Skeletal muscle tissue (tissue), 4 donors: Measurements from ENCODE around the gene MRPS27. TPM values are rescaled to one million over a fixed set of nuclear protein-coding genes. Genes with fewer than 3 reads are reported as not detected.

Experiments used
- H3K27ac ChIP-seq: one replicate; pipeline ENCODE4 v1.7.0; 2013; ENCODE audit warnings: mild to moderate bottlenecking, low read depth, low read length, inconsistent platforms
- H3K27me3 ChIP-seq, 3 donors: one replicate each; pipeline ENCODE4 v1.7.0; 2013; ENCODE audit warnings: low read length in 3 of 3; ENCODE audit not compliant: control insufficient read depth in 3 of 3, insufficient read depth in 3 of 3
- H3K36me3 ChIP-seq, 3 donors: one replicate each; pipeline ENCODE4 v1.7.0; 2013; ENCODE audit warnings: low read length in 3 of 3; ENCODE audit not compliant: control insufficient read depth in 3 of 3, insufficient read depth in 3 of 3
- H3K4me1 ChIP-seq, 3 donors: one replicate each; pipeline ENCODE4 v1.7.0; 2013; ENCODE audit warnings: low read length in 3 of 3, mild to moderate bottlenecking in 3 of 3; ENCODE audit not compliant: control insufficient read depth in 3 of 3, insufficient read depth in 3 of 3
- H3K4me3 ChIP-seq, 3 donors: one replicate each; pipeline ENCODE4 v1.7.0; 2013; ENCODE audit warnings: low read length in 3 of 3
- H3K9ac ChIP-seq, 3 donors: one replicate each; pipeline ENCODE4 v1.7.0; 2013; ENCODE audit warnings: low read length in 3 of 3, mild to moderate bottlenecking in 3 of 3, moderate library complexity in 2 of 3, low read depth in 1 of 3
- H3K9me3 ChIP-seq, 3 donors: one replicate each; pipeline ENCODE4 v1.7.0; 2013; ENCODE audit warnings: low read length in 3 of 3; ENCODE audit not compliant: control insufficient read depth in 3 of 3
- total RNA-seq: library from RNA; depleted of rRNA; stranded (reverse); fragments of >200 nt; gene quantifications from one replicate; pipeline ENCODE4 v1.2.3, GENCODE V29; 2014
- donor health status: Osteomylitis.

MRPS27 gene
- total RNA-seq, 1 donor from 2014 or later = 75.7 TPM

- Histone ChIP-seq H3K27ac (no peak overlapping the region), H3K9ac (no peak overlapping the region), H3K4me1 (no peaks in the 10 kb centered on the region), H3K27me3 (no peaks in the 10 kb centered on the region), H3K9me3 (no peaks in the 10 kb centered on the region), H3K36me3 (peaks cover 0 to 11% (median 0%) of the 10 kb centered on the region in 3 donors), H3K4me3 (no peak overlapping the region)
Observed at GRCh38 chr5:72295539-72295938, 24.5 kb downstream of the MRPS27 start.

DNA sequence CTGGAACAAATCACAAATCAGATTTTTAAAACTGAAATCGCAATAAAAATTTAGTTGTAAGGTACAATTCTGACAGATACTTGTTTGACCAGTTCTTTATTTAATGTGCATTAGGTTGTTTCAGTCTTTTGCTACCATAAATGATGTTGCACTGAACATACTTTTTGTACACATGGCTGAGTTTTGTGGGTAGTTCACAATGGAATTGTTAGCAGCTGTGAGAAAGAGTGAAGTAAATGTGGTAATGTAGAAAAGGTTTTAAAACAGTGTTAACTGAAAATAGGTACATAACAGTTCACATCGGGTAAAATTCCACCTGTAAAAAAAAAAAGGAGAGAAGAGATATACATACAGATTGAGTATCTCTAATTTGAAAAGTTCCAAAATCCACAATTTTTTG lies 25.6 kb downstream of the MRPS27 start:
- Histone ChIP-seq H3K9ac (no peak overlapping the region), H3K4me1 (peaks cover 0 to under 1% (median 0%) of the 10 kb centered on the region in 3 donors), H3K4me3 (no peak overlapping the region), H3K36me3 (peaks cover 0 to 11% (median 0%) of the 10 kb centered on the region in 3 donors), H3K27me3 (no peaks in the 10 kb centered on the region), H3K9me3 (no peaks in the 10 kb centered on the region), H3K27ac (no peak overlapping the region)

DNA sequence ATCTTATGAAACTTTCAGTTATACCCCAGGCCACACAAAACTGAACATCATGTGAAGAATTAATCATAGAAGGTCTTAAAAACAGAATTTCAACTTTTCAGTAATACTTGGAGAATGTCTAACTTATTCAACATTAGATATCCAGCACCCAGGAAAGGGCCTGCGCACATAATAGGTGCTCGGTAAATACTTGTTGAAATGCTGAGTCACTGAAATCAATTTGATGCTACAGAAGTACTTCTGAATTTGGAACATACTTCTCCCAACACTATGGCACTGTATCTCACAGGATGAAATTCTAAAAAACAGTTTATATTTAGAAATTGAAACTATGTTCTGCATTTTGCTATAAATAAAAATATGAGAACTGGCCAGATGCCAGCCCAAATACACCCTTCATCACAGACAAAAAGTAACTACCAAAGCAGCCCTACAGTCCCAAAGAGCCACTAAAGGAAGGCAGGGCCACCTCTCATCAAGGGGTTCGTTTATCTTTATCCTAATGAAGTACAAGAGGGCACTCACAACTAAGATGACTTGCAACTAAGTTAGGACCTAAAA lies 26.5 kb downstream of the MRPS27 start:
- no peaks in the 10 kb centered on the region for H3K9me3 ChIP-seq
- H3K27ac ChIP-seq = no peak overlapping the region
- H3K4me3 ChIP-seq = no peak overlapping the region
- H3K4me1 ChIP-seq = peaks cover 0 to 9% (median 5%) of the 10 kb centered on the region in 3 donors
- no peak overlapping the region for H3K9ac ChIP-seq
- no peaks in the 10 kb centered on the region for H3K27me3 ChIP-seq
- peaks cover 0 to 11% (median 0%) of the 10 kb centered on the region in 3 donors for H3K36me3 ChIP-seq

DNA sequence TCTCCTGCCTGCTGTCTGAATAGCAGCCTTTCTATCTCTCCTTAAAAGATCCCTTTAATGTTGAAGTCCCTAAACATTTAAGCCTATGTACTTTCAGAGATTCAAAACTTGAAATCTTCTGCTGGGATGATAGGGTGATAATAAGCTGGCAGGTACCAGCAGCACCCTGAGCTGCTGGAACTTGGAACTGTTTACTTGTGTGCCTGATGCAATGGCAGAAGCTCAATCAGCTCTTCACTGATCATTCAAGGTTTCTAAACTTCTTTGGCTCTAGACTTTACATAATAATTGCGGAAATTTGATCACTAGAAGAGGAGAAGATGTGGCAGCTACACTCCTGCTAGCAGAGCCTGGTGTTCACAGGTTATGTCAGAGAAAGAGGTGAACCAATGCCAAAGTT lies 27.6 kb downstream of the MRPS27 start:
- no peak overlapping the region for H3K4me3 ChIP-seq
- no peaks in the 10 kb centered on the region for H3K9me3 ChIP-seq
- H3K36me3 ChIP-seq = peaks cover 0 to 13% (median 0%) of the 10 kb centered on the region in 3 donors
- peaks cover 0 to 10% (median 5%) of the 10 kb centered on the region in 3 donors for H3K4me1 ChIP-seq
- H3K9ac ChIP-seq = no peak overlapping the region
- no peaks in the 10 kb centered on the region for H3K27me3 ChIP-seq
- no peak overlapping the region for H3K27ac ChIP-seq

GRCh38 chr5:72291601-72292000 lies 28.4 kb downstream of the MRPS27 start:
- Histone ChIP-seq H3K4me1 (peaks cover 0 to 10% (median 5%) of the 10 kb centered on the region in 3 donors), H3K9ac (no peak overlapping the region), H3K36me3 (peaks cover 0 to 13% (median 0%) of the 10 kb centered on the region in 3 donors), H3K9me3 (no peaks in the 10 kb centered on the region), H3K27ac (no peak overlapping the region), H3K4me3 (no peak overlapping the region), H3K27me3 (no peaks in the 10 kb centered on the region)

DNA sequence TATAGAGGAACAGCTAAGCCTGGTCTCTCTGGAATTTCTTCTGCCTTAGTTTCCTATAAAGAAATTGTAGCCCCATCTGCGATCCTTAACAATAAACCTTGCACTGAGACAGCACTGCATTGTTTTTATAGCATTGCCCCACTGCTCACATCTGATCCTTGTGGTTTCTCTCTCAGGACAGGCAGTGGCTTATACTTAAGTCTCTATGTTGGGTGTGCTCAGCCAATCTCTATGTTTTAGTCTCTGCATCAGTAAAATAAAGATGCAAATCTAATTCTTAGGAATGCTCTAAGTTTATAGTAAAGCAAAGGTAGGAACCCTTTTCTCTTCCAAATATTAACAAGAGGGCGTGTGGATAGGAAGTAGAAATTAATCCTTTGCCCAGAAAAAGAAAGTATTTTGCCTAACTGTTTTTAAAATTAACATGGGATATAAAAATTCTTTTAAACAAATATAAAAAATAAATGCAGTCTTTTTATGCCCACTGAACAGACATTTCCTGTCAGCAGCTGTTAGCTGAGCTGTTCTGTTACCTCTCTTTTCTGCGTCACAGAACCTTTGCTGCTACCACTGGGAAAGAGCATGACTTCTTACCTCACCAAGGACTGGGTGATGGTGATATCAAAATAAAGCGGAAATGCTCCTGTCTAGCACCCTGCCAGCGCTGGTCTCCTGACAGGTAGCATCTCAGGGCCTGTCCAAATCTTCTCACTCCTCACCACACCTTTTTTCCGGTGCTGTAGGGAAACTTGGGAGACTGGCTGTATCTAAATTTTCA lies 29.5 kb downstream of the MRPS27 start:
- Histone ChIP-seq H3K27ac (no peak overlapping the region), H3K9ac (no peak overlapping the region), H3K27me3 (no peaks in the 10 kb centered on the region), H3K9me3 (no peaks in the 10 kb centered on the region), H3K36me3 (peaks cover 0 to 10% (median 0%) of the 10 kb centered on the region in 3 donors), H3K4me3 (no peak overlapping the region), H3K4me1 (peaks cover 0 to 10% (median 5%) of the 10 kb centered on the region in 3 donors)

DNA sequence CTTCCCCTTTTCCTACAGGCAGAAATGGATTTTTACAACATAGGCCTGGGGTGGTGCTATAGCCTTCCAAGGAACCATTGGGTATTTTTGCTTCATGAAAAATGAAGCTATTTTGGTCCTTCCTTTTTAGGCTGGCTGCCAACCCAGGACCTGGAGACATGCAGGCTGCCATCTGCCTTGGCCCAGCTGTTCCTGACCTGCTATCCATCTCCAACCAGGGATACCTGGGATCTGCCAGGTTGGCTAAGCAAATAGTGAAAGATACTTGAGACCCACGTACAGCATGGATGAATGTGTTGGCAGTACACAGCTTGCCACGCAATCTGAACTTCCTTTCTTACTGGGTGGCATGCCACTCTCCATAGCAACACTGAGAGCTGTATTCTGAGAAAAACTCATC lies 31.1 kb downstream of the MRPS27 start:
- Histone ChIP-seq H3K27ac (no peak overlapping the region), H3K36me3 (peaks cover 0 to 4% (median 0%) of the 10 kb centered on the region in 3 donors)

DNA sequence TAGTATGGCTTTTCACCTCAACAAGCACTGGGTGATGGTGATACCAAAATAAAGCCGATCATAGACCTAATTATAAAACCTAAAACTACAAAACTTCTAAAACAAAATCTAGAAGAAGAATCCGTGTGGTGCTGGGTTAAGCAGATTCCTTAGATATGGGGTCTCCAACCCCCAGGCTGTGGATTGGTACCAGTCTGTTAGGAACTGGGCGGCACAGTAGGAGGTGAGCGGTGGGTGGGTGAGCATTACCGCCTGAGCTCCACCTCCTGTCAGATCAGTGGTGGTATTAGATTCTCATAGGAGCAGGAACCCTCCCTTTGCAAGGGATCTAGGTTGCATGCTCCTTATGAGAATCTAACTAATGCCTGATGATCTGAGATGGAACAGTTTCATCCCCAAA lies 33.2 kb downstream of the MRPS27 start:
- Histone ChIP-seq H3K36me3 (peaks cover 0 to 2% (median 0%) of the 10 kb centered on the region in 3 donors), H3K4me1 (peaks cover 0 to 14% (median 5%) of the 10 kb centered on the region in 3 donors), H3K4me3 (no peak overlapping the region), H3K27ac (no peak overlapping the region), H3K9ac (no peak overlapping the region), H3K27me3 (no peaks in the 10 kb centered on the region), H3K9me3 (no peaks in the 10 kb centered on the region)

More for the DNA sequence above, 31.1 kb downstream of the MRPS27 start:
- H3K4me3 ChIP-seq = no peak overlapping the region
- H3K4me1 ChIP-seq = peaks cover 0 to 10% (median 5%) of the 10 kb centered on the region in 3 donors
- H3K27me3 ChIP-seq = no peaks in the 10 kb centered on the region
- no peaks in the 10 kb centered on the region for H3K9me3 ChIP-seq
- no peak overlapping the region for H3K9ac ChIP-seq

DNA sequence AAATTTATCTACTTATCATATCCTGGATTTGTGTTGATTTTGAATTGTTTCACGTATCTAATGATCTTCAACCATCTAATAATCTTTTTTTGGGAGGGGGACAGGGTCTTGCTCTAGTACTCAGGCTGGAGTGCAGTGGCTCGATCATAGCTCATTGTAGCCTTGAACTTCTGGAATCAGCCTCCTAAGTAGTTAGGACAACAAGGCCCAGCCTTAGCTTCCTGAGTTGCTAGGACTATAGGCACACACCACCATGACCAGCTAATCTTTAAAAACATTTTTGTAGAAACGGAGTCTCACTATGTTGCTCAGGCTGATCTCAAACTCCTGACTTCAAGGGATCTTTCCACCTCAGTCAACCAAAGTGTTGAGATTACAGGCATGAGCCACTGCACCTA lies 34.6 kb downstream of the MRPS27 start:
- Histone ChIP-seq H3K36me3 (peaks cover 0 to 2% (median 0%) of the 10 kb centered on the region in 3 donors), H3K4me1 (peaks cover 0 to 18% (median 5%) of the 10 kb centered on the region in 3 donors), H3K4me3 (no peak overlapping the region), H3K9ac (no peak overlapping the region), H3K27me3 (no peaks in the 10 kb centered on the region), H3K27ac (no peak overlapping the region), H3K9me3 (no peaks in the 10 kb centered on the region)
